ENCODE measurements around the gene MYMX.

DNA sequence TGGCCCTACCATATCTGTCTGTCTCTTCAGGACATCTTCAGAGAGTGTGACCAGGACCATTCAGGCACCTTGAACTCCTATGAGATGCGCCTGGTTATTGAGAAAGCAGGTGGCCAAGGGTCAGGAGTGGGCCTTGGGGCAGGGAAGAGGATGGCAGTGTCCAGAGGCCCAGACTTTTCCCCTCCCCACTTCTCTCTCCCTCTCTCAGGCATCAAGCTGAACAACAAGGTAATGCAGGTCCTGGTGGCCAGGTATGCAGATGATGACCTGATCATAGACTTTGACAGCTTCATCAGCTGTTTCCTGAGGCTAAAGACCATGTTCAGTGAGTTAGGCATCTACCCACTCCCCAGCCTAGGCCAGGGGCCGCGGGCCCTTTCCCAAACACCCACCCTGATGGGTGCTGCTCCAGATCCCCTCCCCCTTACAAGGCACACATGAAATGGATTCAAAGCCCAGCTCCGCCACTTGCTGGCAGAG is 33.8 kb upstream of the MYMX start:
- TF ChIP-seq CTCF (conservative IDR thresholded peaks at IDR 0.05; ENCODE audit: low read depth, low read length), result no peak
- TF ChIP-seq RAD21 (IDR thresholded peaks at IDR 0.05; ENCODE audit: low read length), result no peak
- TF ChIP-seq CEBPB (IDR thresholded peaks at IDR 0.05; ENCODE audit: low read depth, low read length), result no peak
- TF ChIP-seq POLR2A (IDR thresholded peaks at IDR 0.05; ENCODE audit: low read depth, low read length), result no peak
- TF ChIP-seq NFE2L2 (IDR thresholded peaks at IDR 0.05; ENCODE audit: low read depth, low read length), result no peak
- no peak for TF ChIP-seq RFX5 (IDR thresholded peaks at IDR 0.05; ENCODE audit: low read depth, low read length)
- no peak for TF ChIP-seq BHLHE40 (IDR thresholded peaks at IDR 0.05; ENCODE audit: low read depth, low read length)
- TF ChIP-seq, protein P1, sequence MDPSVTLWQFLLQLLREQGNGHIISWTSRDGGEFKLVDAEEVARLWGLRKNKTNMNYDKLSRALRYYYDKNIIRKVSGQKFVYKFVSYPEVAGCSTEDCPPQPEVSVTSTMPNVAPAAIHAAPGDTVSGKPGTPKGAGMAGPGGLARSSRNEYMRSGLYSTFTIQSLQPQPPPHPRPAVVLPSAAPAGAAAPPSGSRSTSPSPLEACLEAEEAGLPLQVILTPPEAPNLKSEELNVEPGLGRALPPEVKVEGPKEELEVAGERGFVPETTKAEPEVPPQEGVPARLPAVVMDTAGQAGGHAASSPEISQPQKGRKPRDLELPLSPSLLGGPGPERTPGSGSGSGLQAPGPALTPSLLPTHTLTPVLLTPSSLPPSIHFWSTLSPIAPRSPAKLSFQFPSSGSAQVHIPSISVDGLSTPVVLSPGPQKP (IDR thresholded peaks at IDR 0.05; ENCODE audit: borderline replicate concordance, low read depth, low read length), result no peak
- TF ChIP-seq CHD1 (IDR thresholded peaks at IDR 0.05; ENCODE audit: low read depth, low read length), result no peak
- TF ChIP-seq USF2 (IDR thresholded peaks at IDR 0.05; ENCODE audit: low read depth, low read length), result no peak
- no peak for TF ChIP-seq FOS (IDR thresholded peaks at IDR 0.05; ENCODE audit: low read depth, low read length)
- no peak for TF ChIP-seq RCOR1 (IDR thresholded peaks at IDR 0.05; ENCODE audit: insufficient replicate concordance, low read length)

All from IMR-90 (cell line).